ENCODE measurements around the gene FAM222A.
A peak's percentile ranks its signal among the peaks of the same experiment; 100 is the strongest.

FAM222A gene

GRCh38 chr12:109729801-109730200, 16.2 kb downstream of the FAM222A start:
- no peaks in the 10 kb centered on the region for H3K27me3 ChIP-seq (ENCODE audit: insufficient read depth, low read depth, severe bottlenecking)
- no peak overlapping the region for H3K4me3 ChIP-seq (ENCODE audit: low read depth, low read length)
- TF ChIP-seq CTCF (IDR thresholded peaks at IDR 0.05; ENCODE audit: low read depth, low read length) = no peak
- no peaks in the 10 kb centered on the region for H3K9me3 ChIP-seq (ENCODE audit: severe bottlenecking)
- DNase-seq = no peak
- no peak overlapping the region for H3K27ac ChIP-seq
- H3K36me3 ChIP-seq = peaks cover 75% of the 10 kb centered on the region

DNA sequence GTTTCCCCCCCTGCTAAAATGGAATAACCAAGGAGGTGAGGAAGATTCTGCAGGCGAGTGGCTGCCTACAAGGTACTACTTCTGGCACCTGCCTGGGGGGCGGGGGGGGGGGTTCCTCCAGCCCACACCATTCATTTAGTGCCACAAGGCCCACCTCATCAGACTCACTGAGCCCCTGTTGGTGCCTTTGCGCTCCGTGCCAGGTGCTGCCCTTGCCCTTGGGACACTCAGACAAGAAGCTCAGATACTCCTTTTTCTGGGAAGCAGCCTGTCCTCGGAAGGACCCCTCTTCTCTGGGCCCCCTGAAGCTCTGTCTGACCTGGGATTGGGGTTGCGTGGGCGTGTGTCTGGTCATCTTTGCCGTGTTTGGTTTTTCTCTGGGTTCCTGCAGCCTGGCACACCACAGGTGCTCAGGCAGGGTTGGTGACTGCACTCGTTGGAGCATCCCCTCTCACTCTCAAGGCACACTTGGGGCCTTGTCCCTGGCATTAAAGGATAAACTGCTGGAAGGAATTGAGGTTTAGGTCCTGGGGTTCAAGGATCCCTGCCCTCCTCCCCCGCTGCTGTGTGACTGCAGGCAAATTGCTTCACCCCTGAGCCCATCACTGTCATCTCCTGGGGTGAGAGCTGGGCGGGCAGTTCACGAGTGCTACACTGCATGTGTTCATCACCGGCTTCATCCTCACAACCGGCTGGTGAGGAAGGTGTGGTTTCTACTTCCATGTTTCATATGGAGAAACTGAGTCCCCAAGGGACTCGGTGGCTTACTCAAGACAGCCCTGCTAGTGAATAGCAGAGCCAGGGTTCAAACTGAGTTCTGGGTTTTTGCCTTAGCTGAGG, 16.9 kb downstream of the FAM222A start:
- Histone ChIP-seq H3K27me3 (ENCODE audit: insufficient read depth, low read depth, severe bottlenecking) (no peaks in the 10 kb centered on the region), H3K27ac (no peak overlapping the region), H3K36me3 (peaks cover 73% of the 10 kb centered on the region), H3K9me3 (ENCODE audit: severe bottlenecking) (no peaks in the 10 kb centered on the region), H3K4me3 (ENCODE audit: low read depth, low read length) (no peak overlapping the region)
- TF ChIP-seq CTCF (IDR thresholded peaks at IDR 0.05; ENCODE audit: low read depth, low read length) = no peak
- no peak for DNase-seq

GRCh38 chr12:109731231-109731731, 17.7 kb downstream of the FAM222A start:
- no peak for TF ChIP-seq CTCF (IDR thresholded peaks at IDR 0.05; ENCODE audit: low read depth, low read length)
- Histone ChIP-seq H3K9me3 (ENCODE audit: severe bottlenecking) (no peaks in the 10 kb centered on the region), H3K27ac (no peak overlapping the region), H3K27me3 (ENCODE audit: insufficient read depth, low read depth, severe bottlenecking) (no peaks in the 10 kb centered on the region), H3K4me3 (ENCODE audit: low read depth, low read length) (no peak overlapping the region), H3K36me3 (peaks cover 68% of the 10 kb centered on the region)
- peak; percentile 10 for DNase-seq

GRCh38 chr12:109731806-109732205, 18.2 kb downstream of the FAM222A start:
- H3K36me3 ChIP-seq = peaks cover 62% of the 10 kb centered on the region
- no peak for TF ChIP-seq CTCF (IDR thresholded peaks at IDR 0.05; ENCODE audit: low read depth, low read length)
- H3K27me3 ChIP-seq (ENCODE audit: insufficient read depth, low read depth, severe bottlenecking) = no peaks in the 10 kb centered on the region
- H3K27ac ChIP-seq = 0 out of 2 replicates have a peak overlapping the region, but pooled peaks have one; percentile 9
- H3K4me3 ChIP-seq (ENCODE audit: low read depth, low read length) = no peak overlapping the region
- DNase-seq = peak; percentile 3
- no peaks in the 10 kb centered on the region for H3K9me3 ChIP-seq (ENCODE audit: severe bottlenecking)

- Histone ChIP-seq H3K27me3 (ENCODE audit: insufficient read depth, low read depth, severe bottlenecking) (no peaks in the 10 kb centered on the region), H3K4me3 (ENCODE audit: low read depth, low read length) (no peak overlapping the region), H3K9me3 (ENCODE audit: severe bottlenecking) (no peaks in the 10 kb centered on the region), H3K27ac (0 out of 2 replicates have a peak overlapping the region, but pooled peaks have one; percentile 9), H3K36me3 (peaks cover 55% of the 10 kb centered on the region)
- DNase-seq = peak; percentile 8
- no peak for TF ChIP-seq CTCF (IDR thresholded peaks at IDR 0.05; ENCODE audit: low read depth, low read length)
These were observed 19.0 kb downstream of the FAM222A start for GRCh38 chr12:109732321-109733305.
